NT2/D1 (cell line): ENCODE data around the gene NHERF2.
A peak's percentile ranks its signal among the peaks of the same experiment; 100 is the strongest.

Experiments used
- DNase-seq: peaks from one replicate; pipeline ENCODE4 v3.0.0-alpha.2; 2011; ENCODE audit warnings: low read depth, low spot score
- H3K27me3 ChIP-seq: 2 replicates; pipeline ENCODE4 v1.6.0; 2011; ENCODE audit warnings: mild to moderate bottlenecking; ENCODE audit not compliant: insufficient read length, insufficient read depth
- H3K36me3 ChIP-seq: 2 replicates; pipeline ENCODE4 v1.6.1; 2011; ENCODE audit warnings: mild to moderate bottlenecking, low read length, mixed read lengths; ENCODE audit not compliant: insufficient read depth, insufficient read length
- H3K4me1 ChIP-seq: 2 replicates; pipeline ENCODE4 v1.5.1; 2011; ENCODE audit not compliant: insufficient read depth, insufficient read length
- H3K4me3 ChIP-seq: 2 replicates; pipeline ENCODE4 v1.5.1; 2011; ENCODE audit warnings: low read depth; ENCODE audit not compliant: insufficient read length
- H3K9ac ChIP-seq: 2 replicates; pipeline ENCODE4 v1.6.0; 2011; ENCODE audit warnings: low read depth; ENCODE audit not compliant: insufficient read length
- H3K9me3 ChIP-seq: 2 replicates; pipeline ENCODE4 v1.5.1; 2011; ENCODE audit warnings: mild to moderate bottlenecking, low read length; ENCODE audit not compliant: insufficient read depth
- SUZ12 ChIP-seq: IDR thresholded peaks from 2 replicates; pipeline ENCODE4 v1.6.1; 2011; ENCODE audit not compliant: insufficient read length, insufficient read depth; ENCODE audit errors: extremely low read depth
- YY1 ChIP-seq: IDR thresholded peaks from 2 replicates; pipeline ENCODE4 v1.6.1; 2011; ENCODE audit not compliant: insufficient read length, insufficient read depth
- ZNF274 ChIP-seq: IDR thresholded peaks from 2 replicates; pipeline ENCODE4 v1.6.1; 2011; ENCODE audit warnings: mild to moderate bottlenecking, low read depth, low read length

NHERF2 gene

GRCh38 chr16:2081201-2082084 lies 54.7 kb downstream of the NHERF2 start:
- H3K27me3 ChIP-seq, result no peaks in the 10 kb centered on the region
- peaks cover 97% of the 10 kb centered on the region for H3K36me3 ChIP-seq
- no peak for DNase-seq
- TF ChIP-seq YY1 (no peak), ZNF274 (no peak), SUZ12 (no peak)
- H3K4me1 ChIP-seq, result peaks cover 19% of the 10 kb centered on the region
- no peak overlapping the region for H3K9ac ChIP-seq
- no peak overlapping the region for H3K4me3 ChIP-seq
- no peaks in the 10 kb centered on the region for H3K9me3 ChIP-seq

GRCh38 chr16:2082171-2082982 lies 55.7 kb downstream of the NHERF2 start:
- Histone ChIP-seq H3K4me1 (peaks cover 19% of the 10 kb centered on the region), H3K4me3 (no peak overlapping the region), H3K9me3 (no peaks in the 10 kb centered on the region), H3K36me3 (peaks cover 96% of the 10 kb centered on the region), H3K9ac (peak overlapping the region; percentile 21), H3K27me3 (no peaks in the 10 kb centered on the region)
- TF ChIP-seq YY1, result no peak
- no peak for DNase-seq

DNA sequence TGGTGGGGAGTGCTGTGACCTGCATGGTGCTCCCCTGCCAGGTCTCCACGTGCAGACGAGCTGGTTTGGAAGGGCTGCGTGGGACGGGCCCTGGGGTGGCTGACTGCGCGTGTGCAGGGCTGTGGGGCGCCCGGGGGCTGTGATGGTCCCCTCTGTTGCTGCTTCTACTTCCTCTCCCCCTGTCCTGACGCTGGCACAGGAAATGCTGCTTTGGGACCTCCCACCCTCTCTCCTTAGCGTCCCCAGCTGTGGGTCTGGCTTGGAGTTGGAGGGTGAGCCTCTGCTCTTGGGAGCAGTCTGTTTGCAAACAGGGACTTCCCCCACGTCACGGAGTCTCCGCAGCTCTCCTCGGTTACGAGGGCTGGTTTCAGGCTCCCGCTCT lies 56.3 kb downstream of the NHERF2 start:
- no peaks in the 10 kb centered on the region for H3K27me3 ChIP-seq
- no peak for DNase-seq
- H3K9me3 ChIP-seq, result no peaks in the 10 kb centered on the region
- TF ChIP-seq SUZ12, result no peak
- TF ChIP-seq YY1, result no peak
- TF ChIP-seq ZNF274, result no peak
- no peak overlapping the region for H3K4me3 ChIP-seq
- no peak overlapping the region for H3K9ac ChIP-seq
- peaks cover 19% of the 10 kb centered on the region for H3K4me1 ChIP-seq
- H3K36me3 ChIP-seq, result peaks cover 96% of the 10 kb centered on the region

GRCh38 chr16:2083409-2083808 lies 56.7 kb downstream of the NHERF2 start:
- Histone ChIP-seq H3K4me1 (peaks cover 19% of the 10 kb centered on the region), H3K36me3 (peaks cover 98% of the 10 kb centered on the region), H3K9ac (no peak overlapping the region), H3K4me3 (no peak overlapping the region), H3K27me3 (no peaks in the 10 kb centered on the region), H3K9me3 (no peaks in the 10 kb centered on the region)
- DNase-seq, result no peak
- no peak for TF ChIP-seq YY1
- TF ChIP-seq SUZ12, result no peak
- TF ChIP-seq ZNF274, result no peak

- no peak for DNase-seq
- H3K9me3 ChIP-seq, result no peaks in the 10 kb centered on the region
- no peak overlapping the region for H3K4me3 ChIP-seq
- H3K36me3 ChIP-seq, result peaks cover 98% of the 10 kb centered on the region
- H3K9ac ChIP-seq, result peak overlapping the region; percentile 28
- no peaks in the 10 kb centered on the region for H3K27me3 ChIP-seq
- no peak for TF ChIP-seq YY1
- no peak for TF ChIP-seq ZNF274
- TF ChIP-seq SUZ12, result no peak
- H3K4me1 ChIP-seq, result peaks cover 17% of the 10 kb centered on the region
Observed at GRCh38 chr16:2083876-2084780, 57.4 kb downstream of the NHERF2 start.

GRCh38 chr16:2084895-2085625 lies 58.4 kb downstream of the NHERF2 start:
- no peaks in the 10 kb centered on the region for H3K9me3 ChIP-seq
- no peak for DNase-seq
- no peaks in the 10 kb centered on the region for H3K27me3 ChIP-seq
- peaks cover 98% of the 10 kb centered on the region for H3K36me3 ChIP-seq
- TF ChIP-seq YY1 (no peak), SUZ12 (no peak), ZNF274 (no peak)
- H3K9ac ChIP-seq, result peak overlapping the region; percentile 32
- no peak overlapping the region for H3K4me3 ChIP-seq
- H3K4me1 ChIP-seq, result peaks cover 23% of the 10 kb centered on the region
